GM12875 (cell line): ENCODE results near the gene RAP1GAP.

ENCODE experiments used
- H3K4me3 ChIP-seq: one replicate; pipeline ENCODE4 v1.5.1; 2011; ENCODE audit warnings: low read depth, low read length, control low read depth
- CTCF ChIP-seq: IDR thresholded peaks from 2 replicates; pipeline ENCODE4 v1.5.1; 2011; ENCODE audit warnings: low read depth, mild to moderate bottlenecking, control low read depth, inconsistent platforms, low read length, moderate library complexity, borderline replicate concordance; ENCODE audit not compliant: insufficient read depth

Gene RAP1GAP

GRCh38 chr1:21669258-21670058 lies at the start of gene RAP1GAP:
TSS of gene RAP1GAP (minus strand) at chr1:21669357. CDS start at chr1:21620032, 49,325 bp downstream.
- no peak for TF ChIP-seq CTCF
- no peak within 1 kb of the TSS for H3K4me3 ChIP-seq

- no peak for TF ChIP-seq CTCF
- no peak overlapping the region for H3K4me3 ChIP-seq
Observed at GRCh38 chr1:21716169-21716568, 47.0 kb upstream of the RAP1GAP start.

- H3K4me3 ChIP-seq: no peak overlapping the region
- TF ChIP-seq CTCF: no peak
Observed at GRCh38 chr1:21707891-21708290, 38.7 kb upstream of the RAP1GAP start.

- no peak overlapping the region for H3K4me3 ChIP-seq
- TF ChIP-seq CTCF: no peak
Observed at GRCh38 chr1:21707086-21707840, 38.1 kb upstream of the RAP1GAP start.

- H3K4me3 ChIP-seq: no peak overlapping the region
- TF ChIP-seq CTCF: no peak
Observed at GRCh38 chr1:21706151-21706835, 37.1 kb upstream of the RAP1GAP start.

GRCh38 chr1:21705303-21705980 lies 36.3 kb upstream of the RAP1GAP start:
- TF ChIP-seq CTCF: no peak
- no peak overlapping the region for H3K4me3 ChIP-seq
